Liver (tissue), 9 donors: Measurements from ENCODE around the gene SEMA4B. TPM values are rescaled to one million over a fixed set of nuclear protein-coding genes. Genes with fewer than 3 reads are reported as not detected.
A peak's percentile ranks its signal among the peaks of the same experiment; 100 is the strongest.

ENCODE experiments used
- DNase-seq: peaks from one replicate; pipeline ENCODE4 v3.0.0-alpha.2; 2017; ENCODE audit warnings: low spot score
- H3K27ac ChIP-seq, 2 donors: one replicate each; pipeline ENCODE4 v1.7.0; 2013; ENCODE audit warnings: inconsistent platforms in 2 of 2, low read length in 2 of 2, control low read depth in 1 of 2, low read depth in 1 of 2, mild to moderate bottlenecking in 1 of 2
- H3K27me3 ChIP-seq, 4 donors: one replicate each; pipeline versions ENCODE4 v1.6.1 to v1.7.0; 2013; ENCODE audit warnings: low read length in 3 of 4, inconsistent platforms in 1 of 4, mild to moderate bottlenecking in 1 of 4, moderate library complexity in 1 of 4; ENCODE audit not compliant: control insufficient read depth in 4 of 4, insufficient read depth in 4 of 4
- H3K36me3 ChIP-seq, 4 donors: one replicate each; pipeline versions ENCODE4 v1.6.1 to v1.7.0; 2013; ENCODE audit warnings: low read length in 3 of 4, mild to moderate bottlenecking in 3 of 4, low read depth in 1 of 4, moderate library complexity in 1 of 4; ENCODE audit not compliant: control insufficient read depth in 4 of 4, insufficient read depth in 3 of 4
- H3K4me1 ChIP-seq, 4 donors: one replicate each; pipeline versions ENCODE4 v1.6.1 to v1.7.0; 2013; ENCODE audit warnings: low read length in 3 of 4, mild to moderate bottlenecking in 3 of 4, moderate library complexity in 1 of 4; ENCODE audit not compliant: control insufficient read depth in 4 of 4, insufficient read depth in 4 of 4
- H3K4me3 ChIP-seq, 3 donors: one replicate each; pipeline versions ENCODE4 v1.6.1 to v1.7.0; 2013; ENCODE audit warnings: low read length in 3 of 3, control low read depth in 1 of 3, low read depth in 1 of 3, mild to moderate bottlenecking in 1 of 3
- H3K9ac ChIP-seq, 2 donors: one replicate each; pipeline ENCODE4 v1.7.0; 2013; ENCODE audit warnings: low read length in 2 of 2, mild to moderate bottlenecking in 2 of 2, moderate library complexity in 2 of 2, control low read depth in 1 of 2, low read depth in 1 of 2
- H3K9me3 ChIP-seq, 4 donors: one replicate each; pipeline versions ENCODE4 v1.6.1 to v1.7.0; 2013; ENCODE audit warnings: low read length in 3 of 4; ENCODE audit not compliant: control insufficient read depth in 4 of 4
- EGR1 ChIP-seq, 2 donors: IDR thresholded peaks; 2 replicates each; pipeline ENCODE4 v1.6.1; 2016 to 2018; ENCODE audit warnings: antibody characterized with exemption in 2 of 2, low read depth in 2 of 2
- FOXA1 ChIP-seq: IDR thresholded peaks from 2 replicates; pipeline ENCODE4 v1.6.1; 2016; ENCODE audit warnings: antibody characterized with exemption
- FOXA2 ChIP-seq: IDR thresholded peaks from 2 replicates; pipeline ENCODE4 v1.6.1; 2016; ENCODE audit warnings: antibody characterized with exemption
- GABPA ChIP-seq, 2 donors: IDR thresholded peaks in 1 of 2; conservative IDR thresholded peaks in 1 of 2; 2 replicates each; pipeline ENCODE4 v1.6.1; 2016; ENCODE audit warnings: antibody characterized with exemption in 2 of 2, mild to moderate bottlenecking in 1 of 2, moderate library complexity in 1 of 2
- HNF4A ChIP-seq, 2 donors: conservative IDR thresholded peaks; 2 replicates each; pipeline ENCODE4 v1.6.1; 2016; ENCODE audit warnings: antibody characterized with exemption in 2 of 2, mild to moderate bottlenecking in 2 of 2
- JUND ChIP-seq, 2 donors: IDR thresholded peaks; 2 replicates each; pipeline ENCODE4 v1.6.1; 2016; ENCODE audit warnings: antibody characterized with exemption in 2 of 2
- MAX ChIP-seq: IDR thresholded peaks from 2 replicates; pipeline ENCODE4 v1.6.1; 2016; ENCODE audit warnings: antibody characterized with exemption
- NR2F2 ChIP-seq: IDR thresholded peaks from 2 replicates; pipeline ENCODE4 v1.6.1; 2016; ENCODE audit warnings: antibody characterized with exemption
- RAD21 ChIP-seq, 2 donors: IDR thresholded peaks; 2 replicates each; pipeline ENCODE4 v1.6.1; 2016; ENCODE audit warnings: antibody characterized with exemption in 2 of 2, mild to moderate bottlenecking in 2 of 2
- REST ChIP-seq: IDR thresholded peaks from 2 replicates; pipeline ENCODE4 v1.6.1; 2016; ENCODE audit warnings: antibody characterized with exemption, mild to moderate bottlenecking
- RXRA ChIP-seq, 2 donors: IDR thresholded peaks; 2 replicates each; pipeline ENCODE4 v1.6.1; 2017 to 2018; ENCODE audit warnings: antibody characterized with exemption in 2 of 2, mild to moderate bottlenecking in 1 of 2
- SP1 ChIP-seq: IDR thresholded peaks from 2 replicates; pipeline ENCODE4 v1.6.1; 2018; ENCODE audit warnings: antibody characterized with exemption, mild to moderate bottlenecking
- TAF1 ChIP-seq: conservative IDR thresholded peaks from 2 replicates; pipeline ENCODE4 v1.6.1; 2016; ENCODE audit warnings: antibody characterized with exemption, mild to moderate bottlenecking
- YY1 ChIP-seq: IDR thresholded peaks from 2 replicates; pipeline ENCODE4 v1.6.1; 2016; ENCODE audit warnings: antibody characterized with exemption, mild to moderate bottlenecking
- ZBTB33 ChIP-seq: IDR thresholded peaks from 2 replicates; pipeline ENCODE4 v1.6.1; 2016; ENCODE audit warnings: antibody characterized with exemption
- WGBS: extraction: QIAGEN DNeasy Blood & Tissue Kit; methylation state at CpG from one replicate; pipeline ENCODE4 v1.1.7; 2013; 5-methylcytosine and 5-hydroxymethylcytosine counted together
- polyA plus RNA-seq, 2 donors: library from polyadenylated mRNA; stranded (reverse) in 1 of 2; unstranded in 1 of 2; fragments of 200-250 nt in 1 of 2; fragments of >200 nt in 1 of 2; fragmentation: Nextera tagmentation in 1 of 2; extraction: Ambion mirVana in 1 of 2; gene quantifications; one replicate each; pipeline versions ENCODE4 v1.2.1 to v1.2.3, GENCODE V29; 2013 to 2015
- total RNA-seq, 2 donors: library from RNA; depleted of rRNA; stranded (reverse); fragments of >200 nt; gene quantifications; one replicate each; pipeline ENCODE4 v1.2.3, GENCODE V29; 2014
- TF ChIP-seq, protein P1 (sequence below): IDR thresholded peaks from 2 replicates; pipeline ENCODE4 v1.6.1; 2016; ENCODE audit warnings: antibody characterized with exemption
- TF ChIP-seq, protein P2 (sequence below): fragments of 150-350 bp; IDR thresholded peaks from 2 replicates; pipeline ENCODE4 v1.5.1; 2017; ENCODE audit warnings: improper control_type of control experiment, low read depth, low read length; ENCODE audit not compliant: missing input control
- donor health status: healthy.
- donor health status: healthy.
- donor health status: healthy.
- donor health status: healthy.
- donor health status: healthy.

SEMA4B gene
- total and polyA plus RNA-seq, 4 donors: 14.3 to 52.2 (median 27.0) TPM

DNA sequence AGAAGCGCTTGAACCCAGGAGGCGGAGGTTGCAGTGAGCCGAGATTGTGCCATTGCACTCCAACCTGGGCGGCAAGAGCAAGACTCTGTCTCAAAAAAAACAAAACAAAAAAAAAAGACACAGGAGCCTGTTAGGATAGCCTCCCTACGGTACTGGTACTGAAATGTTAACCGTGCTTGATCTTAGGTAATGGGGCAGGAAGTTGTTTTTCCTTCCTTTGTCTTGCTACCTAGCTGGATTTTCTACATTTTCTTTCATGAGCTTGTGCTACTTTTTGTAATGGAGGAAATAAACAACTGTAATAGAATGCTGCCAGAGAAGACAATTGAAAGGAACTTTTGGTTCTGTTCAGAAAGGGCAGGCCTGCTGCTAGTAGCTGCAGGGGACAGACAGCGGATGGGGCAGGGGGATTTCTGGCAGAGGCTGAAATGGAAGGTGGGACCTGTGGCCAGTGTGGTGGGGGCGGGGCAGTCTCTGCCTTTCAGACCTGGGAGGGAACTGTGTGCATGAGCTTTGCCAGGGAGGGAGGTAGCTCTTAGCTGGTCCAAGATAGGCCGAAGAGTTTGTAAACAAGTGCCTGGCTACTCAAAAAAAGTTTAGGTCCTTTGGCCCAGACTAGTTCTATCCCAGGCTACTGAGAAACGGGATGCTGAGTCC lies 49.0 kb upstream of the SEMA4B start:
- H3K9ac ChIP-seq: peak overlapping the region in 1 of 2 donors; percentile 62
- DNase-seq: no peak
- H3K27ac ChIP-seq: peak overlapping the region; percentile 90 to 100
- no peaks in the 10 kb centered on the region for H3K27me3 ChIP-seq
- whole genome bisulfite sequencing: 43% methylated on average over 10 of the region's 10 CpGs
- H3K4me1 ChIP-seq: peaks cover 0 to 34% (median 13%) of the 10 kb centered on the region in 4 donors
- no peak overlapping the region for H3K4me3 ChIP-seq
- TF ChIP-seq JUND (IDR thresholded peaks at IDR 0.05) (no peak), SP1 (peak; percentile 59), TAF1 (no peak), RXRA (IDR thresholded peaks at IDR 0.05) (peak; percentile 21 to 26), HNF4A (conservative IDR thresholded peaks at IDR 0.05) (peak; percentile 28 to 35), MAX (no peak), FOXA2 (peak; percentile 77), RAD21 (IDR thresholded peaks at IDR 0.05) (no peak), FOXA1 (no peak), YY1 (peak; percentile 49), GABPA (IDR thresholded peaks at IDR 0.05 in 1 of 2, conservative IDR thresholded peaks at IDR 0.05 in 1 of 2) (no peak)
- TF ChIP-seq, protein P1, sequence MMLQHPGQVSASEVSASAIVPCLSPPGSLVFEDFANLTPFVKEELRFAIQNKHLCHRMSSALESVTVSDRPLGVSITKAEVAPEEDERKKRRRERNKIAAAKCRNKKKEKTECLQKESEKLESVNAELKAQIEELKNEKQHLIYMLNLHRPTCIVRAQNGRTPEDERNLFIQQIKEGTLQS: no peak
- TF ChIP-seq, protein P2, sequence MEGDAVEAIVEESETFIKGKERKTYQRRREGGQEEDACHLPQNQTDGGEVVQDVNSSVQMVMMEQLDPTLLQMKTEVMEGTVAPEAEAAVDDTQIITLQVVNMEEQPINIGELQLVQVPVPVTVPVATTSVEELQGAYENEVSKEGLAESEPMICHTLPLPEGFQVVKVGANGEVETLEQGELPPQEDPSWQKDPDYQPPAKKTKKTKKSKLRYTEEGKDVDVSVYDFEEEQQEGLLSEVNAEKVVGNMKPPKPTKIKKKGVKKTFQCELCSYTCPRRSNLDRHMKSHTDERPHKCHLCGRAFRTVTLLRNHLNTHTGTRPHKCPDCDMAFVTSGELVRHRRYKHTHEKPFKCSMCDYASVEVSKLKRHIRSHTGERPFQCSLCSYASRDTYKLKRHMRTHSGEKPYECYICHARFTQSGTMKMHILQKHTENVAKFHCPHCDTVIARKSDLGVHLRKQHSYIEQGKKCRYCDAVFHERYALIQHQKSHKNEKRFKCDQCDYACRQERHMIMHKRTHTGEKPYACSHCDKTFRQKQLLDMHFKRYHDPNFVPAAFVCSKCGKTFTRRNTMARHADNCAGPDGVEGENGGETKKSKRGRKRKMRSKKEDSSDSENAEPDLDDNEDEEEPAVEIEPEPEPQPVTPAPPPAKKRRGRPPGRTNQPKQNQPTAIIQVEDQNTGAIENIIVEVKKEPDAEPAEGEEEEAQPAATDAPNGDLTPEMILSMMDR: no peak
- no peaks in the 10 kb centered on the region for H3K9me3 ChIP-seq
- no peaks in the 10 kb centered on the region for H3K36me3 ChIP-seq

DNA sequence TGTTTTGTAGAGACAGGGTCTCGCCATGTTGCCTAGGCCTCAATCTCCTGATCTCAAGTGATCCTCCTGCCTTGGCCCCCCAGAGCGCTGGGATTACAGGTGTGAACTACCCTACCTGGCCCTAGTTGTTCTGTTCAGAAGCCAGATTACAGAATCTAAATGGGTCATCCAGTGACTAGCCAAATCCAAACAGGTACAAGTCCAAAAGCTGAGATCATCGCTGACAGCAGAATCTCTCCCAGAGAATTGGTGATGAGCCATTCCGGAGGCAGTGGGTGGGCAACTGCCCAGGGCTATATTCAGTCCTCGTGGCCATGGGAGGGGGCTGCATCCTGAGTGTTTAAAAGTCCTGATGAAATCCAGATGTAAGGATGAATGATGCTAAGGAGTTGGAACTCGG lies 47.5 kb upstream of the SEMA4B start:
- 55% methylated on average over 6 of the region's 6 CpGs for WGBS
- peak overlapping the region; percentile 90 to 100 for H3K27ac ChIP-seq
- H3K4me1 ChIP-seq: peaks cover 4 to 36% (median 17%) of the 10 kb centered on the region in 4 donors
- DNase-seq: no peak
- no peaks in the 10 kb centered on the region for H3K9me3 ChIP-seq
- H3K36me3 ChIP-seq: no peaks in the 10 kb centered on the region
- H3K27me3 ChIP-seq: no peaks in the 10 kb centered on the region
- H3K4me3 ChIP-seq: no peak overlapping the region
- TF ChIP-seq EGR1 (IDR thresholded peaks at IDR 0.05; ENCODE audit: low read depth in 2 of 2) (no peak), REST (no peak), RXRA (IDR thresholded peaks at IDR 0.05) (peak in 1 of 2 donors; percentile 33), FOXA1 (no peak), RAD21 (IDR thresholded peaks at IDR 0.05) (peak in 1 of 2 donors; percentile 1), YY1 (peak; percentile 54), JUND (IDR thresholded peaks at IDR 0.05) (peak in 1 of 2 donors; percentile 58), ZBTB33 (no peak), NR2F2 (no peak), SP1 (peak; percentile 35), FOXA2 (no peak), HNF4A (conservative IDR thresholded peaks at IDR 0.05) (peak in 1 of 2 donors; percentile 54), GABPA (IDR thresholded peaks at IDR 0.05 in 1 of 2, conservative IDR thresholded peaks at IDR 0.05 in 1 of 2) (no peak), TAF1 (no peak)
- TF ChIP-seq, protein P2: no peak
- TF ChIP-seq, protein P1: no peak
- peak overlapping the region in 1 of 2 donors; percentile 0 for H3K9ac ChIP-seq
